GM21825 (cell line): ENCODE measurements around the gene ADAM8.
"Not testable (repeated sequence)": the region's sequence is repeated elsewhere in the genome, so short reads cannot be mapped to it uniquely, and the experiment has no call there.

Experiments used
- ATAC-seq: cut with Tn5 transposase; IDR thresholded peaks from one replicate; pipeline ENCODE4 v1.9.1; 2021; ENCODE audit warnings: mild to moderate bottlenecking, moderate library complexity; ENCODE audit not compliant: unreplicated experiment

The ADAM8 gene

GRCh38 chr10:133234796-133235195 is 41.9 kb downstream of the ADAM8 start:
- ATAC-seq = not testable (repeated sequence)

- ATAC-seq = no peak
Measured at GRCh38 chr10:133231946-133232574, 44.6 kb downstream of the ADAM8 start.

GRCh38 chr10:133231244-133231945 is 45.3 kb downstream of the ADAM8 start:
- no peak for ATAC-seq

- no peak for ATAC-seq
Measured at GRCh38 chr10:133230387-133231195, 46.1 kb downstream of the ADAM8 start.

- no peak for ATAC-seq
Measured at GRCh38 chr10:133230044-133230361, 46.7 kb downstream of the ADAM8 start, which contains the start of gene UTF1. Gene UTF1 (plus strand): TSS chr10:133230217. CDS start chr10:133230289, 72 bp downstream.

- ATAC-seq = no peak
Measured at GRCh38 chr10:133229265-133230043, 47.2 kb downstream of the ADAM8 start.

DNA sequence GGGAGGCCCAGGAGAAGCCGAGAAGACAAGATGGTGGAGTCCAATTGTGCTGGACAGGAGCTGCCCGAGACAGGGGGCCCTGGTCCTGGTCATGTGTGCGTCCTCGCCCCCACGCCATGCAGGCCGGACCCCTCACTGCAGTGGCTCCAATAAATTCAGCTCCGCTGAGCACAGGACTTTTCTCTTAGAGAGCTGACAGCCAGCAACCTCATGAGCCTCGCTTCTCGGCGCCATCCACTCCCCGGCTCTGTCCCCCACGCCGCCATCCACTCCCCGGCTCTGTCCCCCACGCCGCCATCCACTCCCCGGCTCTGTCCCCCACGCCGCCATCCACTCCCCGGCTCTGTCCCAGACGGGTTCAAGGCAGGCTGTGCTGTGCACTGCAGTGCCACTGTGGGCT is 49.4 kb downstream of the ADAM8 start:
- ATAC-seq = no peak

DNA sequence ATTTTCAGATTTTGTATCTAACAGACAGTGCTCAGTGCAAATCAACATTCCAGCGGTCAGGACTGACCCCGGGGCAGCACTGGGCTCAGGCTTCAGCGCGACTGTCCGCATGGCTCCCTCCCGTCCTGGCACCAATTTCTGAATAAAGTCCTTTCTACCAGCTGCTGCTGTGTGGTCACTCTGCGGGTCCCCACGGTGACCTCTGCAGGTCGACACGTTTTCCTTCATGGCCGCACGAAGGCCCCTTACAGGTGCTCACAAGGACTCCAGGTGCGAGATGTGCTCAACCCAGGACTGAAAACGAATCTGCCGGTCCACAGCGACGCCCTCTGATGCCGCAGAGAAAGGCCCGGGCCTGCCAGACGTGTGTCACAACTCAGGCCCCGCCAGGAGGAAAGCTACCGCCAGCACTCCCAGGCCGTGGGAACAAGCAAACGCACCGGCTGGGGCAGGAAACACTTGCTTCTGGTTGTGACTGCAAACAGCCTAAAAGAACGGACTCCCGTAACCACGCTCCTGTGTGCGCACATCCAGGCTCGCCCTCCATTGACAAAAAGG is 50.3 kb downstream of the ADAM8 start:
- ATAC-seq = no peak

DNA sequence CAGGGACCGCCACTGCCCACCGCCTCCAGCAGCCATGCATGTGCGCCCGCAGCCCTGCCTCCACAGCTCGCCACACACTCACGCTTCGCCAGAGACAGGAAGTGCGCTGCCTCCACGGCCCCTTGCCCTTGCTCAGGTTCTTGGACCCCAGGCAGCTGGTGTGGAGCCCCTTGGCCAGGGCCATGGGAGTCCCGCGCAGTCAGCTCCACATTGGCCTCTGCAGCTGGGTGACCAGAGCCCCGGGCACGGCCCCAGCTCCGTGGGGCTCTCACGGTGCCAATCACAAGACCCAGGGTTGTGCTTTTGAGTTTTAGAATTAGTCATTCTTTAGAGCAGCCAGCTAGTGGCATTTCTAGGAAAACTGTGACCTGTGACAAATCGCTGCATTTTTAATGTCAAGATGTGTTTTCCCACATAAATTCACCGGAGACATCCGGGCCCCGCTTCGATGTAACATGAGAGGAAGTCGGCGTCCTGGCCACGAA is 50.9 kb downstream of the ADAM8 start:
- ATAC-seq = no peak

DNA sequence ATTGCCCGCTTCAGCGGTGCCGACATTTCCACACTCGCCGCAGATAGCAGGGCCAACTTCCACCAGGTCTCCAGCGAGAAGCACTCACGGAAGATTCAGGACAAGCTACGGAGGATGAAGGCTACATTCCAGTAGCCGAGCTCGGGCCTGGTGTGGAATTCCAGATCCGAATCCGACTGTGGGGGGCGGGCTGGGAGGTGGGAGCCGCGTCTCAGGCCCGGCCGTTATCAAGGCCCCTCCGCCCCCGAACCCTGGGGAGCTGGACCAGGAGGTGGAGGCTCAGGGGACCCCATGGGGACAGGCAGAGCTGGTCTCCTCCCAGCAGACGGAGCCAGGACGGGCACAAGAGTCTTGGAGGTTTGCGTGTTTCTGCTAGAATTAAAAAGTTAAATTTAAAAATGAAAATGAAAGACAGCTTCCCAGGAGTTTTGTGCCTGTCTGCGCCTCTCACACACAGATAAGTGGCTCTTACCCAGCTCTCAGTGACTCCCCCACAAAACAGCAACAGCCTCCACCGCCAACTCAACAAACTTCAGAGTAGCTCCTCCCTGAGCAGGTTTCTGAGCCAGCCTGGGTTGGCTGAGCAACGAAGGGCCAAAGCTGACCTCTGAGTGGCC is 51.8 kb downstream of the ADAM8 start:
- ATAC-seq = no peak

DNA sequence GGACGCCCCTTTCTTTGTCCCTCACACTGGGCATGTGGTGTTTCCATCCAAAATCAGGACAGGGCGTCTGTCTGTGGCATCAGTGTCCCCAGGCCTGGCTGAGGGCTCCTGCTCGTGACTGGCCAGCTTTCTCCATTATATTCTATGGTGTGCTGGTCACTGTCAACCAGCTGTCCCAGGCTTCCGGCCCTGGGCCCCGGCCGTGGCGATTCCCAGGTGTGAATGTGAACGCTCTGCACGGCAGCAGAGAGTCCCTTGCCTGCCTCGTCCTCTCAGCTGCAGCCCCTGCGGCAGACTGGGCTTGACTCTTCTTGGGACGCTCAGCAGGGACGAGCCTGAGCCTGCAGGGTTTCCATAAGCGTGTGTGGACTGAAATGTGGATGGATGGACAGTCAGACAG is 52.6 kb downstream of the ADAM8 start:
- ATAC-seq = no peak

- ATAC-seq = not testable (repeated sequence)
Measured at GRCh38 chr10:133221756-133222155, 54.9 kb downstream of the ADAM8 start.

DNA sequence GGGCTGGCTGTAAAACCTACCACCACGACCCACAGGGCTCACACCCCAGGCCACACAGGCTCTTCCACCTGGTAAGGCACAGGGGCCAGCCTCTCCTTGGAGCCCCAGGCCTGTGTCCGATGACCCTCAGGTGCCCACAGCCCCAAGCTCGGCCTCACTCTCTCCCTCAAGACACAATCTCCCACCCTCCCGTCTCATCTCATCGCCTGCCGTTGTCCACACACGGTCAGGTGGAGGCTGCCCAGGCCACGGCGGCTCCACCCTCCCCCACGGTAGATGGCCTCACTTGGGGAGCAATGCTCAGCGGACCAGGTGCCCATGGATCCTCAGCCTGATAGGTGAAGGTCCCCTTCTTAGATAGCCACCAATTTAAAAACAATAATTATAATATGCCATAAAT is 55.3 kb downstream of the ADAM8 start:
- no peak for ATAC-seq

GRCh38 chr10:133219782-133220181 is 56.9 kb downstream of the ADAM8 start:
- ATAC-seq = no peak

DNA sequence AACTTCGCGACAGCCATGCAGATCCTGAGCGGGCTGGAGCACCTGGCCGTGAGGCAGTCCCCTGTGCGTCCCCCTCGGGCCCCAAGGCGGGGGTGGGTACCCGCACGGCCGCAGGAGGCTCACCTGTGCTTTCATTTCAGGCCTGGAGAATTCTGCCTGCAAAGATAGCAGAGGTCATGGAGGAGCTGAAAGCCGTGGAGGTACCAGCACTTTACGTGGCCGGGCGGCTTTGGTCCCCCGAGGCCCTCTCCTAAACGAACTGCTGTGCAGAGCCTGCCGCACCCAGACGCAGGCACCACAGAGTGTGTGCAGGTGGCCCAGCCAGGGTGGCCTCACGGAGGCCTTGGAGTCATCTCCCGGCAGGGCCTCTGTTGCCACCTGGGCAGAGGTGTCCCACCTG is 57.8 kb downstream of the ADAM8 start:
- no peak for ATAC-seq

- ATAC-seq = no peak
Measured at GRCh38 chr10:133217800-133218589, 58.7 kb downstream of the ADAM8 start.

DNA sequence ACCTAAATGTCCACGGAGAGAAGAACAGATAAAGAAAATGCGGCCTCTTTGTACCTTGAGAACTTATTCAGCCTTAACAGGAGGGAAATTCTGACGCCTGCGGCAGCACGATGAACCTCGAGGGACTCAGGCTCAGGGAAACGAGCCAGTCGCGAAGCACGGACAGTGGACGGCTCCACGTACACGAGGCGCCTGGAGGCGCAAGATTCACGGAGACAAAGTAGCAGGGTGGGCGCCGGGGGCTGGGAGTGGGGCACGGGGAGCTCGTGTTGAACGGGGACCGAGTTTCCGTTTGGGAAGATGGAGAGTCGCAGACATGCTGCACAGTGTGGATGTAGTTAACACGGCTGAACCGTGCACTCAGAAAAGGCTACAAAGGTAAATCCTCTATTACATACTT is 59.9 kb downstream of the ADAM8 start:
- ATAC-seq = no peak

GRCh38 chr10:133215586-133215985 is 61.1 kb downstream of the ADAM8 start:
- ATAC-seq = no peak
